Activated CD8-positive, alpha-beta T cell treated with anti-CD3 and anti-CD28 coated beads for 36 hours (primary cell): ENCODE measurements around the gene SLC66A2. TPM values are rescaled to one million over a fixed set of nuclear protein-coding genes. Genes with fewer than 3 reads are reported as not detected.

Source experiments
- ATAC-seq: fragments of 200-7000 bp; cut with Tn5 transposase; one replicate; pipeline ENCODE4 v1.10.0; 2021; ENCODE audit warnings: mild to moderate bottlenecking, moderate library complexity
- CTCF ChIA-PET: fragments of 350-600 bp; sonication (Branson Sonifier 250); formaldehyde crosslinking; loops from one replicate; lab custom pipeline; 2021; ENCODE audit warnings: antibody characterized with exemption; lab: Charles Lee
- POLR2A ChIA-PET: fragments of 350-600 bp; sonication (Branson Sonifier 250); formaldehyde crosslinking; loops from one replicate; lab custom pipeline; 2021; ENCODE audit warnings: antibody characterized with exemption; lab: Charles Lee
- DNase-seq: peaks from one replicate; pipeline ENCODE4 v3.0.0-alpha.2; 2020
- H3K27ac Mint-ChIP-seq: one replicate; pipeline ENCODE4 v1.8.0; 2021; ENCODE audit warnings: mild to moderate bottlenecking, mixed read lengths
- H3K27me3 Mint-ChIP-seq: one replicate; pipeline ENCODE4 v1.8.0; 2021; ENCODE audit warnings: mixed read lengths
- H3K36me3 Mint-ChIP-seq: one replicate; pipeline ENCODE4 v1.8.0; 2021; ENCODE audit warnings: low read depth, mixed read lengths
- H3K4me1 Mint-ChIP-seq: one replicate; pipeline ENCODE4 v1.8.0; 2021; ENCODE audit warnings: low read depth, mixed read lengths
- H3K4me3 Mint-ChIP-seq: one replicate; pipeline ENCODE4 v1.8.0; 2021; ENCODE audit warnings: mild to moderate bottlenecking, moderate library complexity, mixed read lengths
- H3K9me3 Mint-ChIP-seq: one replicate; pipeline ENCODE4 v1.8.0; 2021; ENCODE audit warnings: mixed read lengths
- CTCF ChIP-seq: fragments of 200-600 bp; IDR thresholded peaks from one replicate; pipeline ENCODE4 v1.8.0; 2022; ENCODE audit warnings: antibody characterized with exemption, mild to moderate bottlenecking
- intact Hi-C: fragments of 100-400 bp; cut with micrococcal nuclease; formaldehyde crosslinking; loops from one replicate; pipeline ENCODE4 v1.10.0; 2022
- total RNA-seq, 2 experiments: library from RNA; stranded (reverse); gene quantifications; one replicate each; pipeline ENCODE4 v1.2.3, GENCODE V29; 2021

SLC66A2 gene
- total RNA-seq, 2 experiments from 2014 or later: 28.2 to 29.7 TPM

GRCh38 chr18:79898952-79899608 lies 52.4 kb downstream of the SLC66A2 start:
- ATAC-seq (no peak), DNase-seq (no peak)
- no peak overlapping the region for H3K27ac Mint-ChIP-seq
- no peaks in the 10 kb centered on the region for H3K4me1 Mint-ChIP-seq
- intact Hi-C loops: no loop called here
- POLR2A ChIA-PET: no interaction called here
- H3K36me3 Mint-ChIP-seq: peaks cover 8% of the 10 kb centered on the region
- no peaks in the 10 kb centered on the region for H3K27me3 Mint-ChIP-seq
- H3K4me3 Mint-ChIP-seq: no peak overlapping the region
- no peak for TF ChIP-seq CTCF
- CTCF ChIA-PET: no interaction called here
- peaks cover 27% of the 10 kb centered on the region for H3K9me3 Mint-ChIP-seq

- H3K36me3 Mint-ChIP-seq: peaks cover 8% of the 10 kb centered on the region
- ChIA-PET CTCF (no interaction called here), POLR2A (no interaction called here)
- no peak overlapping the region for H3K27ac Mint-ChIP-seq
- ATAC-seq: no peak
- intact Hi-C loops: no loop called here
- H3K27me3 Mint-ChIP-seq: no peaks in the 10 kb centered on the region
- no peak for TF ChIP-seq CTCF
- H3K4me3 Mint-ChIP-seq: no peak overlapping the region
- no peaks in the 10 kb centered on the region for H3K4me1 Mint-ChIP-seq
- DNase-seq: no peak
- peaks cover 37% of the 10 kb centered on the region for H3K9me3 Mint-ChIP-seq
These were observed 53.4 kb downstream of the SLC66A2 start for GRCh38 chr18:79897940-79898625.

- no peak for TF ChIP-seq CTCF
- Mint-ChIP-seq H3K36me3 (peaks cover 3% of the 10 kb centered on the region), H3K4me3 (no peak overlapping the region), H3K4me1 (no peaks in the 10 kb centered on the region), H3K27ac (no peak overlapping the region), H3K9me3 (peaks cover 48% of the 10 kb centered on the region), H3K27me3 (no peaks in the 10 kb centered on the region)
- DNase-seq: no peak
- ChIA-PET POLR2A (no interaction called here), CTCF (interaction anchor here (1.3 kb wide), 1 partner anchor 260 kb away, joined by 3 read pairs; no protein-coding TSS in a partner anchor)
- ATAC-seq: no peak
- intact Hi-C loops: no loop called here
These were observed 54.7 kb downstream of the SLC66A2 start for GRCh38 chr18:79896738-79897137.

GRCh38 chr18:79890674-79891073 lies 60.8 kb downstream of the SLC66A2 start:
- ChIA-PET CTCF (no interaction called here), POLR2A (interaction anchor here (1.0 kb wide), 1 partner anchor 98 kb away, joined by 3 read pairs; the partner anchor contains the start of gene TXNL4A)
- ATAC-seq: peak; percentile 95
- peak; percentile 61 for DNase-seq
- Mint-ChIP-seq H3K4me1 (peaks cover 8% of the 10 kb centered on the region), H3K4me3 (no peak overlapping the region), H3K9me3 (peaks cover 54% of the 10 kb centered on the region), H3K27me3 (no peaks in the 10 kb centered on the region), H3K27ac (peak overlapping the region; percentile 26), H3K36me3 (peaks cover 2% of the 10 kb centered on the region)
- intact Hi-C loops: no loop called here
- no peak for TF ChIP-seq CTCF

- intact Hi-C loops: no loop called here
These were observed 61.9 kb downstream of the SLC66A2 start for GRCh38 chr18:79889569-79889968.

More at GRCh38 chr18:79889569-79889968, 61.9 kb downstream of the SLC66A2 start:
- POLR2A ChIA-PET: no interaction called here
- Mint-ChIP-seq H3K9me3 (peaks cover 45% of the 10 kb centered on the region), H3K4me1 (peaks cover 8% of the 10 kb centered on the region), H3K36me3 (peaks cover 2% of the 10 kb centered on the region), H3K4me3 (no peak overlapping the region), H3K27ac (no peak overlapping the region), H3K27me3 (no peaks in the 10 kb centered on the region)
- DNase-seq (no peak), ATAC-seq (no peak)
- no peak for TF ChIP-seq CTCF
- CTCF ChIA-PET: interaction anchor here (0.9 kb wide), 1 partner anchor 16 kb away, joined by 3 read pairs; no protein-coding TSS in a partner anchor
